GM18870 (cell line): ENCODE measurements around the gene PPP1R9A.

ENCODE experiments used
- ATAC-seq: cut with Tn5 transposase; IDR thresholded peaks from one replicate; pipeline ENCODE4 v1.9.1; 2021; ENCODE audit warnings: moderate library complexity; ENCODE audit not compliant: unreplicated experiment

The PPP1R9A gene

GRCh38 chr7:94907026-94907810 lies at the start of gene PPP1R9A:
TSS of gene PPP1R9A (plus strand) at chr7:94907594. CDS start at chr7:94910114, 2,520 bp downstream.
- ATAC-seq: no peak

DNA sequence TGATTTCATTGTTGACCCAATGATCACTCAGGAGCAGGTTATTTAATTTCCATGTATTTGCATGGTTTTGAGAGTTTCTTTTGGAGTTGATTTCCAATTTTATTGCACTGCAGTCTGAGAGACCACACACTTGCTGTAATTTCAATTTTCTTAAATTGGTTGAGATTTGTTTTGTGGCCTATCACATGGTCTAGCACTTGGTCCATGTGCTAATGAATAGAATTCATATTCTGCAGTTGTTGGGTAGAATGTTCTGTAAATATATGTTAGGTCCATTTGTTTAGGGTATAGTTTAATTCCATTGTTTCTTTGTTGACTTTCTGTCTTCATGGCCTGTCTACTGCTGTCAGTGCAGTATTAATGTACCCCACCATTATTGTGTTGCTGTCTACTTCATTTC lies 36.3 kb upstream of the PPP1R9A start:
- no peak for ATAC-seq

GRCh38 chr7:94873239-94873638 lies 34.2 kb upstream of the PPP1R9A start:
- ATAC-seq: no peak

DNA sequence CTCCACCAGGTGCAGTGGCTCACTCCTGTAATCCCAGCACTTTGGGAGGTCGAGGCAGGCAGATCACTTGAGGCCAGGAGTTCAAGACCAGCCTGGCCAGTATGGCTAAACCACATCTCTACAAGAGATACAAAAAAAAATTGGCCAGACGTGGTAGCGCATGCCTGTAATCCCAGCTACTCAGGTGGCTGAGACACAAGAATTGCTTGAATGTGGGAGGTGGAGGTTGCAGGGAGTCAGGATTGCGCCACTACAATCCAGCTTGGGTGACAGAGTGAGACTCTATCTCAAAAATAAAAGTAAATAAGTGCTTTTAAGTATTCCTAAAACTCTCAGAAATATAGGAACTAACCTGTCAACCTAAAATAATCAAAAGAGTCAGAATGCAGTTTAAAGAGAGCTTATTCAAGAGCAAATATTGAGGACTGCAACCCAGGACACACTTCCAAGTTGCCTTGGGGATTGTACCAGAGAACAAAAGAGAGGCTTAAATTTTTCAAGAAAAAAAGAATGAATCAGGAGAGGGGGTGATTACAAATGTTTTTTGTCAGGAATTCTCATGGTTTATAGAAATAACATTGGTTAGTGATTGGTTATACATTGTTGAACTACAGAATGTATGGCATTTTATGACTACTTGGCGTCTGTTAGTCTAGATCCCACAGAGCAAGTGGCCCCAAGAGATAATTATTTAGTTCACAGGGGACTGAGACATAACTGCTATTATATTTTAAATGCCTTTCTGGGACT lies 33.2 kb upstream of the PPP1R9A start:
- ATAC-seq: no peak

DNA sequence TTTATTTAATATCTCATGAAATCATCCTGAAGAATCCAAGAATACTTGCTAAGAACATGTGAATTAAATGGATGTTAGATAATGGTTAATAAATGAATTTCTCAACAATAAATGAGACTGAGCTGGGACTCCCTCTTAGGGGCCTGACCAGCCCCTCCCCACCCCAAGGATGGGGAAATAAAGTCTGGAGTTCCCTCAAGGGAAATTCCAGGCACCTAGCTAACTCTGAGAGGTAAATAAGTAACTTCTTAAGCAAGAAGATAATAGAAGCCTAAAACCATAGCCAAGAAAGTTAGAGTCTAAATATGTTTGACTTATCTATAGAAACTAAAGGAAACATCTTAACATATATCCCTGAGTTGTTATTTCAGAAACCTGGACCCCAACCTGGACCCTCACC lies 32.2 kb upstream of the PPP1R9A start:
- ATAC-seq: no peak

DNA sequence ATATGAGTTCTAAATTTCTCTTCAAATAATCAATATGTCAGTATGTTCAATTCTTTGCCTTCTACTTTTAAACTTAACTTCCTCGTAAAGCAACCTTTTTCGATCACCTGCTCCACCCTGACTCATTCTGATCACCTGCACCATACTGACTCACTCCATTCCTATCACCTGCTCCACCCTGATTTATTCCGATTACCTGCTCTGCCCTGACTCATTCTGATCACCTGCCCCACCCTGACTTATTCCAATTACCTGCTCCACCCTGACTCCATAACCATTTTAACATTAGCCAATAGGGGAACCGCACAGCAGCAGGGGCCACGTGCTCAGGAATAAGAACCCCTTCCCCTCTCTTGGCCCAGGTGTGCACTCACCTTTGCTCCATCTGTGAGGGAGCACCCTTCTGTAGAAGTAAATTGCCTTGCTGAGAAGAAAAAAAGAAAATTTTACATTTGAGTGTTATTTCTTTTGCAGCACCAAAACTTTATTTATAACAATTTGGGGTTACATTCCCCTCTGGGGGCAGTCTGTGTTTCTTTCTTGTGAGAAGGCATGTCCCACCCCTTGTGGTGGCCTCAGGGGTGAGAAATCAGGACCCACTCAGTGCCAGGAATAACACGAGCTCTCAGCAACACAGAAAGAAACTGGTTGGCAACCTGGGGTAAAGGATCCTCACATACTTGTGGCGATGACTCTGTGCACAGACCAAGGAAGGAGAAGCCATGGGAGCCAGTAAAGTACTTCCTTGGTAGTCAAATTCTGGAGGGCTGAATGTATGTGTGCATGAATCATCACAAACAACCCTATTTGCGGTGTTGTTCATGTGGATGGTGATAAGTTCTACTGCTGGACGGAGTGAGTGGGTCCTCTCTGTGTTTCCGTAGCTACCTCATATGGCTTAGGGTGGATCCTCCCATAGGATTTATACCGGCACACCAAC lies 29.4 kb upstream of the PPP1R9A start:
- no peak for ATAC-seq

- no peak for ATAC-seq
These were observed 24.5 kb upstream of the PPP1R9A start for GRCh38 chr7:94882891-94883290.

DNA sequence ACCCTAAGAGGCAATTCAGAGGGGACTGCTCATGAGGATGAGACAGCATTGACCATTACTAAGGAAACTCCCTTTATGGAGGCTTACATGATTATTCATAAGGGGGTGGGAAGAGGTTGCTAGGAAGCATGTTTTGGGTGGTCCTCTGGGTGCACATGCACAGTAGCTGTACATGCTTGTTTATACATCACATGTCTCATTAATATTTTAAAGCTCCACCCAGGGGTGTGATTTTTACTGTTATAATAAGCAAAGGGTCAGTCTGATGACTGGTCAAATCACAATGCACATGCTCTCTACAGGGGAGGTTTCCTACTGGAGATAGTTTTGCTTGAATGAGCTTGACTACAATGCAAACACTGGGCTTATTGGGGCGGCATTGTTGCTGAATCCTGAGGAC lies 23.8 kb upstream of the PPP1R9A start:
- no peak for ATAC-seq

- no peak for ATAC-seq
These were observed 18.8 kb upstream of the PPP1R9A start for GRCh38 chr7:94888551-94888950.

DNA sequence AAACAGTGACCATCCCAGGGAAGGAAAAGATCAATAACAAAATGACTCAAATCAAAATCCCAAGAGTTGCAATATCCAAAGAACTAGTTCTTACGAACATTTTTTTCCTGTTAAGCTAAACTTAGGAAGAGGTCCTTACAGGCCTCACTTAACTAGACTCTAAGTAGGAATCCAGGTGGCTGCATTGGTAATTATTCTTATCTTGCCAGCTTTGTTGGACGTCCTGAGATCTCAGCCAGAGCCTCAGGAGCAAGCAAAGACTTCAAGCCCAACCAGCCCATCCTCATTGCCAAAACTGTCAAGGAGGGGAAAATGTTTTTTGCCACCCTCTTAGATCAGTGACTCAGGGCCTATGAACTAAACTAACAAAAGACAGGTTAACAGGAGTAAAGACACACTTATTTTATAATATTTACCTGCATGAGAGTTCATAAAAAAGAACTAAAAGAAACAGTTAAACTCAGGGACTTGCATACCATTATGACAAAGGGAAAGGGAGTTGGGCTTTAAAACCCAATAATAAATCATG lies 18.3 kb upstream of the PPP1R9A start:
- ATAC-seq: no peak

- ATAC-seq: no peak
These were observed 17.2 kb upstream of the PPP1R9A start for GRCh38 chr7:94890216-94890615.

DNA sequence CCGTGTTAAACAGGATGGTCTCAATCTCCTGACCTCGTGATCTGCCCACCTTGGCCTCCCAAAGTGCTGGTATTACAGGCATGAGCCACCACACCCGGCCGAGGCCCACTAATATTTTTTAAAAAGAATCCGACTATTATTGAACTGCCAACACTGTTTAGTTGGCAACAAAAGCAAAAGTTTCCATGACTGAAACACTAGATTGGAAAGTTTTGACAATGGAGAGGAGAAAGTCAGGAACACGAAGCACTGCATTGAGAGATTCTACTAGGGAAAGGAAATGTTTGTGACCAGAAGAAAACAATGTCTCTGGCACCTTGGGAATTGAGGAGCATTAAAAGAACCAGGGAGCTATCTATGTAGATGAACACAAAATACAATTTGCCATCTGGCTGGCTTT lies 13.7 kb upstream of the PPP1R9A start:
- no peak for ATAC-seq

DNA sequence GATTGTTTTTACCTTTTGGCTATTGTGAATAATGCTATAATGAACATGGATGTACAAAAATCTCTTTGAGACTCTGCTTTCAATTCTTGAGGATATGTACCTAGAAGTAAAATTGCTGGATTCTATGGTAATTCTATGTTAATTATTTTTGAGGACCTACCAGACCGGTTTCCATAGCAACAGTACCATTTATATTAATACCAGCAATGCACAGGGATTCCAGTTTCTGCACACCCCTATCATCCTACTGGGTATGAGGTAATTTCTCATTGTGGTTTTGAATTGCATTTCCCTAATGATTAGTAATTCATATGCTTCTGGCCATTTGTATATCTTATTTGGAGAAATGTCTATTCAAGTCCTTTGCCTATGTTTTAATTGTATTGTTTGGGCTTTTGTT lies 9.9 kb upstream of the PPP1R9A start:
- ATAC-seq: no peak

GRCh38 chr7:94898340-94898739 lies 9.1 kb upstream of the PPP1R9A start:
- no peak for ATAC-seq

DNA sequence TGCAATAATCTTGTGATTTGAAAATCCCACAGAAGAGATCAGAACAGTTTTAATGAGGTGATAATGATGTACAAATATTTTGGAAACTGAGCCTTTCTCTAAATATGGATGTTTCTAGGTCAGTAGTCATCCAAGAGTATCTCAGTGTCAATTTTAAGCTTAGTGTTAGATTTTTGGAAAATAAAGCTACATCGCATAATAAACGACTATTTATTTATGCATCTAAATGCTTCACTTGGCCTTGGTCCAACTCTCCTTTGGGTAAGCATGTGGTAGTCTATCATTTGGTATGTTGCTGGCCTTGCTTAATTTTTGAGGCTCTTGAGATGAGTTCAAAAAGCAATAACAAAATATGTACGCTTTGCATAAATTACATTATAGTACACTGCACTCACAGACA lies 5.4 kb upstream of the PPP1R9A start:
- no peak for ATAC-seq

- ATAC-seq: no peak
These were observed 3.4 kb upstream of the PPP1R9A start for GRCh38 chr7:94903971-94904370.

DNA sequence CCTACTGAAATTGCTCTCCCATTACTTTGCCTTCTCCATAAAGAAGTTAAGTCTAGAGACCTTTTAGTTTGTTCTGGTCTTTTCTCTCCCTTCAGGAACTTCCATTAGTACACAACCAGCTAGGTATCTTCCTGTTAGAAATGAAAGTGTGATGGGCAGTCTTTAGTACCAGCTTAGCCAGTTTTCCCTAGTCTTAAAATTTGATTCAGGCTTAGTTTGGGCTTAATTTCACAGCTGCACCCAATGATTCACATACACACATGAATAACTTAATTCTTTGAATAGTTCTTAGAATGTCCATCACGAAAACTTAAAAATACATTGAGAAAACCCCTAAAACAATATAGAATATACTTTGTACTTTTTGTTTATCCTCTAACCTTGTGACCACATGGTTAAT lies 2.4 kb upstream of the PPP1R9A start:
- no peak for ATAC-seq

DNA sequence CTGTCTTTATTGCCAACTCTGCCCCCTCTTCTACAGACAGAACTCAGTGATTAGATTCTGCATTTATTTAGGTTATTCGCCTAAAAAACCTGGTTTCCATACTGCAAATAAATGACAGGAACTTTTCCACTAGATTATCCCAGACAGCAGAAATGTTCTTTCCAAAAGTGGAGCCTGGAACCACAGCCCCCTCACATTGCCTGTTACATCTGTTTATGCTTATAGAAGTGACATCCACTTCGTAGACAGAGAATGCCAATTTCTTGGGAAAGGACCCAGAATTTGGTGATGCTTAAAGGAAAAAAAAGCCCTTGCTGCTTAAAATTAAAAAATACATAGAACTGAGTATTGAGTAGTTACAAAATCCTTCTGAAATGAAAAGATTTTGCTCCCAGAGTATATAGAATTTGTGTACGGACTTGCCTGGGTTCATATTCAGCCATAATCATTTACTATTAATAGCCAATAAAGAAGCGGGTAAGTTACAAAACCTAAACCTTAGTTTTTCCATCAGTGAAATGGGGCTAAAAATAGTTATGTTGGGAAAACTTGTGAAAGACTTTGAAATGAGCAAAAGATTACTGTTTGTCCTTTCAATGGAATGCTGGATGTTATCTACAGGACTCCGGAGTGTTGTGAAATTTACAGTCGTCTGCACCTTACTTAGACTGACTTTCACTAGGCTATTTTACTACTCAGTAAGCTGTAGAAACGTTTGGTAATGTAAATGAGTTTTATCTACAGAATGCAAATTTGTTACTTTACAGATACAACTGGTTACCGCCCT lies 1.1 kb upstream of the PPP1R9A start:
- ATAC-seq: no peak

- ATAC-seq: no peak
These were observed 473 bp downstream of the PPP1R9A start for GRCh38 chr7:94907811-94908322.
